Measurements from ENCODE around the gene RAI14. TPM values are rescaled to one million over a fixed set of nuclear protein-coding genes. Genes with fewer than 3 reads are reported as not detected.

Gene RAI14
- total RNA-seq, 1 donor from 2014 or later: 30.7 TPM

- H3K27ac ChIP-seq: no peak overlapping the region
- H3K4me3 ChIP-seq: no peak overlapping the region
- H3K9me3 ChIP-seq: no peaks in the 10 kb centered on the region
- H3K27me3 ChIP-seq: no peaks in the 10 kb centered on the region
- no peaks in the 10 kb centered on the region for H3K4me1 ChIP-seq
- H3K36me3 ChIP-seq: no peaks in the 10 kb centered on the region
- TF ChIP-seq POLR2AphosphoS5 (IDR thresholded peaks at IDR 0.05; ENCODE audit: insufficient read depth in 1 of 2, low read depth in 1 of 2): no peak
- no peak for TF ChIP-seq CTCF (IDR thresholded peaks at IDR 0.05)
- TF ChIP-seq POLR2A (IDR thresholded peaks at IDR 0.05): no peak
- no peak for DNase-seq (ENCODE audit: extremely low spot score in 2 of 2)
- intact Hi-C loops (cut with DNase I): no loop called here
Observed at GRCh38 chr5:34857161-34857560, 201.0 kb downstream of the RAI14 start.

- intact Hi-C loops (cut with DNase I): no loop called here
- TF ChIP-seq POLR2AphosphoS5 (IDR thresholded peaks at IDR 0.05; ENCODE audit: insufficient read depth in 1 of 2, low read depth in 1 of 2): no peak
- no peak for TF ChIP-seq CTCF (IDR thresholded peaks at IDR 0.05)
- H3K36me3 ChIP-seq: no peaks in the 10 kb centered on the region
- no peaks in the 10 kb centered on the region for H3K9me3 ChIP-seq
- no peak for DNase-seq (ENCODE audit: extremely low spot score in 2 of 2)
- H3K4me1 ChIP-seq: no peaks in the 10 kb centered on the region
- H3K4me3 ChIP-seq: no peak overlapping the region
- no peak overlapping the region for H3K27ac ChIP-seq
- H3K27me3 ChIP-seq: no peaks in the 10 kb centered on the region
Observed at GRCh38 chr5:34857894-34858293, 201.8 kb downstream of the RAI14 start.

GRCh38 chr5:34858790-34859189 is 202.7 kb downstream of the RAI14 start:
- no peak overlapping the region for H3K4me3 ChIP-seq
- no peaks in the 10 kb centered on the region for H3K9me3 ChIP-seq
- peaks cover 6% of the 10 kb centered on the region for H3K4me1 ChIP-seq
- H3K36me3 ChIP-seq: no peaks in the 10 kb centered on the region
- intact Hi-C loops (cut with DNase I): no loop called here
- no peak overlapping the region for H3K27ac ChIP-seq
- TF ChIP-seq POLR2AphosphoS5 (IDR thresholded peaks at IDR 0.05; ENCODE audit: insufficient read depth in 1 of 2, low read depth in 1 of 2) (no peak), POLR2A (IDR thresholded peaks at IDR 0.05) (no peak), CTCF (IDR thresholded peaks at IDR 0.05) (no peak)
- H3K27me3 ChIP-seq: no peaks in the 10 kb centered on the region
- no peak for DNase-seq (ENCODE audit: extremely low spot score in 2 of 2)

- H3K27me3 ChIP-seq: no peaks in the 10 kb centered on the region
- H3K36me3 ChIP-seq: no peaks in the 10 kb centered on the region
- DNase-seq (ENCODE audit: extremely low spot score in 2 of 2): no peak
- H3K9me3 ChIP-seq: no peaks in the 10 kb centered on the region
- no peak overlapping the region for H3K4me3 ChIP-seq
- intact Hi-C loops (cut with DNase I): no loop called here
- no peak overlapping the region for H3K27ac ChIP-seq
- TF ChIP-seq CTCF (IDR thresholded peaks at IDR 0.05) (no peak), POLR2A (IDR thresholded peaks at IDR 0.05) (no peak), POLR2AphosphoS5 (IDR thresholded peaks at IDR 0.05; ENCODE audit: insufficient read depth in 1 of 2, low read depth in 1 of 2) (no peak)
- peaks cover 6% of the 10 kb centered on the region for H3K4me1 ChIP-seq
Observed at GRCh38 chr5:34859253-34859652, 203.1 kb downstream of the RAI14 start.

GRCh38 chr5:34863946-34864345 is 207.8 kb downstream of the RAI14 start:
- TF ChIP-seq POLR2A (IDR thresholded peaks at IDR 0.05) (no peak), CTCF (IDR thresholded peaks at IDR 0.05) (no peak), POLR2AphosphoS5 (IDR thresholded peaks at IDR 0.05; ENCODE audit: insufficient read depth in 1 of 2, low read depth in 1 of 2) (no peak)
- Histone ChIP-seq H3K9me3 (no peaks in the 10 kb centered on the region), H3K4me1 (peaks cover 6% of the 10 kb centered on the region), H3K27me3 (no peaks in the 10 kb centered on the region), H3K4me3 (no peak overlapping the region), H3K27ac (no peak overlapping the region), H3K36me3 (no peaks in the 10 kb centered on the region)
- intact Hi-C loops (cut with DNase I): no loop called here
- DNase-seq (ENCODE audit: extremely low spot score in 2 of 2): no peak

Data from vagina (tissue), 2 donors.